NCI-H1417 (cell line): ENCODE data around the gene GNAT2.

Experiments used
- DNase-seq, 3 experiments: peaks; one replicate each; lab custom pipeline; 2025; lab: John Stamatoyannopoulos, UW

GNAT2 gene

GRCh38 chr1:109610609-109611307 lies 8.7 kb downstream of the GNAT2 start:
- DNase-seq = no peak

- DNase-seq = no peak
Measured at GRCh38 chr1:109609881-109610280, 9.5 kb downstream of the GNAT2 start.

- DNase-seq = no peak
Measured at GRCh38 chr1:109605381-109605780, 14.0 kb downstream of the GNAT2 start.

- DNase-seq = no peak
Measured at GRCh38 chr1:109603229-109603628, 16.2 kb downstream of the GNAT2 start.

- no peak for DNase-seq
Measured at GRCh38 chr1:109598655-109599054, 20.8 kb downstream of the GNAT2 start.

GRCh38 chr1:109598156-109598555 lies 21.3 kb downstream of the GNAT2 start:
- DNase-seq = no peak

GRCh38 chr1:109595531-109595930 lies 23.9 kb downstream of the GNAT2 start:
- DNase-seq = no peak

GRCh38 chr1:109592916-109593315 lies 26.5 kb downstream of the GNAT2 start:
- no peak for DNase-seq

- no peak for DNase-seq
Measured at GRCh38 chr1:109589679-109590078, 29.7 kb downstream of the GNAT2 start.

- DNase-seq = no peak
Measured at GRCh38 chr1:109589177-109589576, 30.2 kb downstream of the GNAT2 start.

- DNase-seq = no peak
Measured at GRCh38 chr1:109586055-109586454, 33.4 kb downstream of the GNAT2 start.

GRCh38 chr1:109584766-109585165 lies 34.6 kb downstream of the GNAT2 start:
- DNase-seq = no peak

- DNase-seq = no peak
Measured at GRCh38 chr1:109582021-109582420, 37.4 kb downstream of the GNAT2 start.

- DNase-seq = no peak
Measured at GRCh38 chr1:109579491-109579890, 39.9 kb downstream of the GNAT2 start.

GRCh38 chr1:109578947-109579443 lies 40.4 kb downstream of the GNAT2 start:
- DNase-seq = no peak

GRCh38 chr1:109573785-109574184 lies 45.6 kb downstream of the GNAT2 start:
- peak in 1 of 3 experiments; percentile 53 for DNase-seq

- no peak for DNase-seq
Measured at GRCh38 chr1:109570414-109570813, 49.0 kb downstream of the GNAT2 start.

GRCh38 chr1:109569323-109569722 lies 50.1 kb downstream of the GNAT2 start:
- DNase-seq = no peak

GRCh38 chr1:109567877-109568672 lies 51.3 kb downstream of the GNAT2 start:
- DNase-seq = no peak

GRCh38 chr1:109566982-109567381 lies 52.4 kb downstream of the GNAT2 start:
- DNase-seq = no peak

GRCh38 chr1:109565241-109565640 lies 54.2 kb downstream of the GNAT2 start:
- no peak for DNase-seq

- DNase-seq = no peak
Measured at GRCh38 chr1:109564194-109564878, 55.1 kb downstream of the GNAT2 start.

- no peak for DNase-seq
Measured at GRCh38 chr1:109559995-109560394, 59.4 kb downstream of the GNAT2 start.
